CD4-positive, alpha-beta T cell treated with Interferon alpha-2 for 1 hour (primary cell): ENCODE measurements around the gene ELFN1.

Source experiments
- DNase-seq, 2 donors: peaks; one replicate each; pipeline ENCODE4 v3.0.0-alpha.2; 2020 to 2022

The ELFN1 gene

GRCh38 chr7:1669954-1670893, at the start of gene ELFN1:
TSS of gene ELFN1 (plus strand) at chr7:1670277. CDS start at chr7:1744597, 74,320 bp downstream.
- no peak for DNase-seq

DNA sequence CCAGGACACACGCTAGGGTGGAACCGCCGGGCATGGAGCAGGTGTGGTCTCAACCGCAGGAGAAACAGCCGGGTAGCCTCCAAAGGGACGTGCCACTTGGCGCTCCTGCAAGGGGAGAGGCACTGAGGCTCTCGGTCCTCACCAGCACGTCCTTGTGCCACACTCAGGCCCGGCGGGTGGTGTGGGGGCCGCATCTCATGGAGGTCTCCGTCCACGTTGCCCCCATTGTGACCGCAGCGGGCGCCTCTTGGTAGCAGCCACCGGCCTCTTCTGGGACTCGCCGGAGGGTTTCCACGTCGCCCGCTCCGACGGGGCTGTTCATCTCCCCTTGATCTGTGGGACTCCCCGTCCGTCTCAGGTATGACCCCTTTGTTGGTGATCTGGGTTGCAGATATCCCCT, 49.2 kb upstream of the ELFN1 start:
- no peak for DNase-seq

GRCh38 chr7:1621718-1622117, 48.4 kb upstream of the ELFN1 start:
- DNase-seq, result no peak

DNA sequence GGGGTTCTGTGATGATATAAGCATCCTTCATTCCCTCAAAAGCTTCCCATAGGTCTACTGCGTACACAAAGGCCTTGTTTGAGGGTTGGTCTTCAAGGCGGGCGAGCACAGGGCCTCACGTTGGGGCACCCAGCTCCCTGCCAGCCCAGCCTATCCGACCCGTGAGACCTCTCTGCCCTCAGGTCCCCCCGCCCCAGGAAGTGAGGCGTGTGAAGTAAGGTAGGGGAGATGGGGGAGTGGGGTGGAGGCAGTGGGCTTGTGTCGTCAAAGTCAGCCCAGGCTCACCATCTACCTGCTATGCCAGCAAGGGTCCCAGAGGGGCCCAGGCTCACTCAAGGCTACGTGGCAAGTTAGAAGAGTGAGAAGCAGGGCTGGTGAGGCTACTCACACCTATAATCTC, 47.6 kb upstream of the ELFN1 start:
- no peak for DNase-seq

GRCh38 chr7:1623810-1624209, 46.3 kb upstream of the ELFN1 start:
- DNase-seq, result no peak

- DNase-seq, result no peak
Observed at GRCh38 chr7:1624999-1625927, 44.8 kb upstream of the ELFN1 start.

DNA sequence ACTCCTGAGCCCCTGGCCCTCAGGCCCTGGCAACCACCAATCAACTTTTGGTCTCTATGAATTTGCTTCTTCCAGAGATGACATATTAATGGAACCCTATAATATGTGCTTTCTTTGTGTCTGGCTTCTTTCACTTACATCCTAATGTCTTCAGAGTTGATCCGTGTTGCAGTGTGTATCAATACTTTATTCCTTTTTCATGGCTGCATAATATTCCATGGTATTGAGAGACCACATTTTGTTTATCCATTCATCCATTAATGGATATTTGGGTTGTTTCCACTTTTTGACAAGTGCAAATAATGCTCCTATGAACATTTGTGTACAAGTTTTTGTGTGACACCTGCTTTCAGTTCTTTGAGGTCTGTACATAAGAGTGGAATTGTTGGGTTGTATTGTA, 43.3 kb upstream of the ELFN1 start:
- no peak for DNase-seq

DNA sequence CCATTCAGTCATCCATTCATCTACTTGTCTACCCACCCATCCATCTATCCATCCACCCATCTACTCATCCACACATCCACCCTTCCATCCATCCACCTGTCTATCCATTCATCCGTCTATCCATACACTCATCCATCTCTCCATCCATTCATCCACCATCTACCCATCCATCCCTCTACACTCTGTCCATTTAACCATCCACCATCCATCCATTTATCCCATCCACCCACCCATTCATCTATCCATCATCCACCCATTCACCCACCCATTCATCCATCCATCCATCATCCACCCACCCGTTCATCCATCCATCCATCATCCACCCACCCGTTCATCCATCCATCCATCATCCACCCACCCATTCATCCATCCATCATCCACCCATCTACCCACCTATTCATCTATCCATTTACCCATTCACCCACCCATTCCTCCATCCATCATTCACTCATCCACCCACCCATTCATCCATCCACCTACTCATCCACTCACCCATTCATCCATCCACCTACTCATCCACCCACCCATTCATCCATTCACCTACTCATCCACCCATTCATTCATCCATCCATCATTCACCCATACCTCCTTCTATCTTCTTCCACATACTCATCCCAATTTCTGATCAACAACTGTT, 39.3 kb upstream of the ELFN1 start:
- no peak for DNase-seq

DNA sequence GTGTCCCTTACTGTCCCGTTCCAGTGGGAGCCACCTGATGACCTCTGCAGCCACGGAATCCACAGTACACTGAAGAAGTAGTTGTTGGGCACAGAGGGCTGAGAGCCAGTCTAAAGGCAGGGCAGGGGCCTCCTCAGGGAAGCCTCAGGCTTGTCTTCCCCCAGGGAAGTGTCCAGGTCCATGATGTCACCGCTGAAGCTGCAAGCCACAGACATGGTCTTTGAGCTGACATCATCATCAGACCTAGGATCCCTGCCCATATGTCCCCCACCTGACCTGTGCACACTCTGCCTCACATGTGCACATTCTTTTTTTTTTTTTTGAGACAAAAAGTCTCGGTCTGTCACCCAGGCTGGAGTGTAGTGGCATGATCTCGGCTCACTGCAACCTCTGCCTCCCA, 38.4 kb upstream of the ELFN1 start:
- DNase-seq, result no peak

DNA sequence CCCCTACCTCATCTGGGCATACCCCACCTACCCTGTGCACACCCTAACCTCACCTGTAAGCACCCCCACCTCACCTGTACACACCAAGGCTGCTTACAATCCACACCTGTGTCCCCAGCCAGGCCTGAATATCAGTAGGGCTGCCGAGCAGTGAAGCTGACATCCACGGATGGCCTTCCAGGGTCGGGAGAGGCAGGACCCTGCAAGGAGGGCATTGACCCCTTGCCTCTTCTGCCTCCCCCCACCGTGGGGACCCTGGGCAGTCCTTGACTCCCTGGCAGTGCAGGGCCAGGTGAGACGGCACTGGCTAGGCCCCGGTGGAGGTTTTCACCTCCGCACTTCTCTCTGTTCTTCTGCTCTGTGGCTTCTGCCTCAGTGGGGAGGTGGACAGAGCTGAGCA, 37.6 kb upstream of the ELFN1 start:
- DNase-seq, result no peak

- DNase-seq, result no peak
Observed at GRCh38 chr7:1632916-1633785, 36.9 kb upstream of the ELFN1 start.

DNA sequence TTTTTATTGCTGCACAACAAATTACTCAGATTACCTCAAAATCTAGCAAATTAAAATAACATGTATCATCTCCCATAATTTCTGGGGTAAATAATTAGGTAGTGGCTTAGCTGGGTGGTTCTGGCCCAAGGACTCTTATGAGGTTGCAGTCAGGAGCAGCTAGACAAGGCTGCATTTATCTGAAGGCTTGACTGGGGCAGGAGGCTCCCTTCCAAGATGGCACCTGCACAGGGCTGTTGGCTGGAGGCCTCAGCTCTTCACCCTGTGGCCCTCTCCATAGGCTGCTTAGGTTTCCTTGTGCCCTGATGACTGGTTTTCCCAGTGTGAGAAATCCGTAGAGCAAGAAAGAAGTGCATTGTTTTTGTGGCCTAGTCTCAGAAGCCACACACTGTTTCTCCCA, 34.7 kb upstream of the ELFN1 start:
- no peak for DNase-seq

DNA sequence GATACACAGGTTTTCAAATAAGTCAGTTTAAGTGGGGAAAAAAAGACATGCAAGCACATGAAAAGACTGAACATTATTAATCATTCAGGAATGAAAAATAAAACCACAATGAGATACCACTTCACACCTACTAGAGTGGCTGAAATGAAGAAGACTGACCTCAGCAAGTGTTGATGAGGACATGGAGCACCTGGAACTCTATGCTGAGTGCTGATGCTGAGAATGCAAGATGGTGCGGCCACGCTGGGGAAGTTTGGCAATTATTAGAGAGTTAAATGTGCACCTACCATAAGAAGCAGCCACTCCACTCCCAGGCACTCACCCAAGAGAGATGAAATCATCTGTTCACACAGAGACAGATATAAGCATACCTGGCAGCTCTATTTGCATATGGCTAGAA, 32.9 kb upstream of the ELFN1 start:
- no peak for DNase-seq

DNA sequence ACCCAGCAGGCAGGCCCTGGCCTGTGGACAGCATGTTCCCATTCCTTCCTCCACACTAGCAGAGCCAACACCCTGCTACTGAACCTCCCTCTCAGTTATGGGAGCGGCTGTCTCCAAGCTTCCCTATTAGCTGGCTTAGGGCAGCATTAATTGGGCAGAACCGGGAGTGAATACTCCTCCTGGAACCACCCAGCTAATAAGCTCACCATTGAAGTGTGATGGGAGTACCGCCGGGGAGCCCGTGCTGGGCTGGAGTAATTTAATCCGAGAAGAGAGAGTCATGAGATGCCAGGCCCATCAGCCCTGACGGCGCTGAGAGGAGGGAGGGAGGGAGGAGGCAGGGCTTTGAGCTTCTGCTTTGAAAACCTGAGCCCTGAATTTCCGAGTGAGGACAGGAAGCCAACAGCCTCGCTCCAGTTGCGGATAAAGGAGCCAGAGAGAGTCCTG, 31.8 kb upstream of the ELFN1 start:
- DNase-seq, result no peak

DNA sequence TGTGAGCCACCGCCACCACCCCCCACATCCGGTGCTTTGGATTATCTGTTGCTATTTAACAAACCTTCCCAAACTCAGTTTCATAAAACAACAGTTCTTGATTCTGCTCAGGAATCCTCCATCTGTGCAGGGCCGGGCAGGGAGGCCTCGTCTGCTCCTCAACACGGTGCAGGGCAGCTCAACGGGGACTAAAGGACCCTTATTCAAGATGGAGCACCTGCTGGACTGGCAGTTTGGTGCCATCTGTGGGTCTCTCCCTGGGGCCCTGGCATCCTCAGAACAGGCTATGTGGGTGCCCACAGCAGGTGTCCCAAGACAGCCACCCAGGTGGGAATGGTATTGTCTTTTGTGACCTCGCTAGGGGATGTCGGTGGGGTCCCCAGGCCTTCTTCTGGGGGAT, 31.0 kb upstream of the ELFN1 start:
- DNase-seq, result no peak

GRCh38 chr7:1639532-1640175, 30.4 kb upstream of the ELFN1 start:
- DNase-seq, result no peak

GRCh38 chr7:1640376-1641172, 29.5 kb upstream of the ELFN1 start:
- no peak for DNase-seq

- DNase-seq, result no peak
Observed at GRCh38 chr7:1641173-1641572, 28.9 kb upstream of the ELFN1 start.

- no peak for DNase-seq
Observed at GRCh38 chr7:1641661-1642260, 28.3 kb upstream of the ELFN1 start.

DNA sequence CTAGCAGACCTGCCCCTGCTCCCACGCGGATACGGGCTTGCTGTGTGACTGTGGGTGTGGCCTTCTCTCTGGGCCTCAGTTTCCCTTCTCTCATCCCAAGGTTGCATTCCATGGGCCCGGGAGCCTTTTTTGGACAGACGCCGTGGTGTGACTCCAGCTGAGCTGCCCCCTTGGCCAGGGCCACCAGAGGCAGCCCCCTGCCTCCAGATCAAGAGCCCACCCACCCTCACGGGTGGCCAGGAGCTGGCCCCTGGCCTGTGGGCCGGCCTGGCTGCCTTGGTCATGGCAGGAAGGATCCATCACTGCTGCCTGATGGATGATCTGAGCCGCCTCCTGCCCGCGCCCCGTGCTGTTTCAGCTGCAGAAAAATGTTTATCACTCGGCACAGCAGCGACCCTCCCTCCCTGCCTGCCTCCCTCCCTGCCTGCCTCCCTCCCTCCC, 27.8 kb upstream of the ELFN1 start:
- DNase-seq, result no peak
